Measurements from ENCODE around the gene IQGAP1. TPM values are rescaled to one million over a fixed set of nuclear protein-coding genes. Genes with fewer than 3 reads are reported as not detected.
"Not testable (repeated sequence)": the region's sequence is repeated elsewhere in the genome, so short reads cannot be mapped to it uniquely, and the experiment has no call there.

IQGAP1 gene
- polyA plus RNA-seq, 3 donors = 140 to 276 (median 207) TPM

DNA sequence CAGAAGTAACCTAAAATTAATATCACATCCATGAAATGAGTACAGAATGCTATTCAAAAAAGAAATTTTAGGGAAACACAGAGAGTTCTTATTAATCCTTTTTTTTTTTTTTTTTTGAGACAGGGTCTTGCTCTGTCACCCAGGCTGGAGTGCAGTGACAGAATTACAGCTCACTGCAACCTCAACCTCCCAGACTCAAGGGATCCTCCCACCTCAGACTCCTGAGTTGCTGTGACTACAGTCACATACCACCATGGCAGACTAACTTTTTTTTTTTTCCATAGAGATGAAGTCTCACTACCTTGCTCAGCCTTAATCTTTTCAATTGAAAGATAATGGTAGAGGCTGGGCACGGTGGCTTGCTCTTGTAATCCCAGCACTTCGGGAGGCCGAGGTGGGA is 135.3 kb downstream of the IQGAP1 start:
- Histone ChIP-seq H4K20me1 (ENCODE audit: insufficient read depth, low read length) (no peaks in the 10 kb centered on the region), H3K36me3 (replicated peaks in 1 of 2; ENCODE audit: control insufficient read depth in 1 of 2, insufficient read depth in 2 of 2, low read length in 2 of 2) (no peaks in the 10 kb centered on the region), H3K27ac (ENCODE audit: low read depth in 1 of 2, low read length in 2 of 2) (no peak overlapping the region), H3K4me1 (ENCODE audit: control insufficient read depth in 1 of 2, insufficient read depth in 2 of 2, low read length in 2 of 2) (no peaks in the 10 kb centered on the region), H2AFZ (ENCODE audit: insufficient read depth, low read depth, low read length, poor library complexity, severe bottlenecking) (no peak overlapping the region), H3K4me3 (replicated peaks in 1 of 3; ENCODE audit: low read depth in 2 of 3, low read length in 3 of 3) (no peak overlapping the region), H3K9ac (ENCODE audit: insufficient read depth, low read length, poor library complexity, severe bottlenecking) (no peak overlapping the region), H3K79me2 (ENCODE audit: insufficient read depth, low read length) (no peaks in the 10 kb centered on the region), H3K4me2 (replicated peaks; ENCODE audit: extremely low read depth, low read length, poor library complexity, severe bottlenecking) (no peak overlapping the region), H3K9me3 (replicated peaks in 1 of 2; ENCODE audit: control insufficient read depth in 1 of 2, insufficient read depth in 1 of 2, low read length in 2 of 2) (no peaks in the 10 kb centered on the region), H3K27me3 (ENCODE audit: control insufficient read depth in 2 of 2, insufficient read depth in 2 of 2, low read length in 2 of 2) (no peaks in the 10 kb centered on the region)
- DNase-seq = no peak
- Mint-ChIP-seq H3K4me1 (peaks cover 4% of the 10 kb centered on the region), H3K27ac (no peak overlapping the region), H3K4me3 (no peak overlapping the region), H3K27me3 (ENCODE audit: low read depth in 3 of 3) (peaks cover 3 to 7% (median 5%) of the 10 kb centered on the region in 3 donors), H3K9me3 (peaks cover 0 to 2% (median 0%) of the 10 kb centered on the region in 7 donors), H3K36me3 (peaks cover 0 to 1% of the 10 kb centered on the region in 2 donors)
- no CpG with 5 or more reads among the region's 3 CpGs for WGBS (ENCODE audit: insufficient coverage)
- TF ChIP-seq, protein P1, sequence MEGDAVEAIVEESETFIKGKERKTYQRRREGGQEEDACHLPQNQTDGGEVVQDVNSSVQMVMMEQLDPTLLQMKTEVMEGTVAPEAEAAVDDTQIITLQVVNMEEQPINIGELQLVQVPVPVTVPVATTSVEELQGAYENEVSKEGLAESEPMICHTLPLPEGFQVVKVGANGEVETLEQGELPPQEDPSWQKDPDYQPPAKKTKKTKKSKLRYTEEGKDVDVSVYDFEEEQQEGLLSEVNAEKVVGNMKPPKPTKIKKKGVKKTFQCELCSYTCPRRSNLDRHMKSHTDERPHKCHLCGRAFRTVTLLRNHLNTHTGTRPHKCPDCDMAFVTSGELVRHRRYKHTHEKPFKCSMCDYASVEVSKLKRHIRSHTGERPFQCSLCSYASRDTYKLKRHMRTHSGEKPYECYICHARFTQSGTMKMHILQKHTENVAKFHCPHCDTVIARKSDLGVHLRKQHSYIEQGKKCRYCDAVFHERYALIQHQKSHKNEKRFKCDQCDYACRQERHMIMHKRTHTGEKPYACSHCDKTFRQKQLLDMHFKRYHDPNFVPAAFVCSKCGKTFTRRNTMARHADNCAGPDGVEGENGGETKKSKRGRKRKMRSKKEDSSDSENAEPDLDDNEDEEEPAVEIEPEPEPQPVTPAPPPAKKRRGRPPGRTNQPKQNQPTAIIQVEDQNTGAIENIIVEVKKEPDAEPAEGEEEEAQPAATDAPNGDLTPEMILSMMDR (IDR thresholded peaks at IDR 0.05) = no peak
- intact Hi-C loops (cut with micrococcal nuclease) = no loop called here

DNA sequence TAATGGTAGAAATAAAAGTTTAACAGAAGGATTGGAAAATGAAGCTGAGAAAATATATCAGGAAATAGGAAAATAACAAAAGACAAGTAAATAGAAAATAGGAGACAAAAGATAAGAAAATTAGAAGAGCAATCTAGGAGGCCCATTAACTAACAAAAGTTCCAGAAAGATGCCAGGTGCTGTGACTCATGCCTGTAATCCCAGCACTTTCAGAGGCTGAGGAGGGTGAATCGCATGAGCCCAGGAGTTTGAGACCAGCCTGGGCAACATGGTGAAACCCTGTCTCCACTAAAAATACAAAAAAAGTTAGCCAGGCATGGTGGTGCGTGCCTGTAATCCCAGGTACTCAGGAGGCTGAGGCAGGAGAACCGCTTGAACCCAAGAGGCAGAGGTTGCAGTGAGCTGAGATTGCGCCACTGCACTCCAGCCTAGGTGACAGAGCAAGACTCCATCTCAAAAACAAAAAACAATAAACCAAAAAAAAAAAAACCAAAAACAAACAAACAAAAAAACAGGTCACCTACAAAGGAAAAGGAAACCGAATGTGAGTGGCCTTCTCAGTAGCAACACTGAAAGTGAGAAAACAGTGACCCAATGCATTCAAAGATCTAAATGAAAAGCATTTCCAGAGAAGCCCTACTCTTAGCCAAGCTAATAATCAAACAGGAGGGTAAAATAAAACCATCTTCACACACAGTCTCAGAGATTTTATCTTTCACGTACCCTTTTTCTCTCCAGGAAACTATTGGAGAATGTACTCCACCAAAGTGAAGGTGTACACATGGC is 136.2 kb downstream of the IQGAP1 start:
- not testable (repeated sequence) for H3K4me3 ChIP-seq (replicated peaks in 1 of 3; ENCODE audit: low read depth in 2 of 3, low read length in 3 of 3)

More for the DNA sequence above, 136.2 kb downstream of the IQGAP1 start:
- H3K36me3 Mint-ChIP-seq; H3K4me1 Mint-ChIP-seq; H3K4me2 ChIP-seq (replicated peaks; ENCODE audit: extremely low read depth, low read length, poor library complexity, severe bottlenecking); H3K27ac ChIP-seq (ENCODE audit: low read depth in 1 of 2, low read length in 2 of 2); H2AFZ ChIP-seq (ENCODE audit: insufficient read depth, low read depth, low read length, poor library complexity, severe bottlenecking); H3K79me2 ChIP-seq (ENCODE audit: insufficient read depth, low read length); H3K27me3 Mint-ChIP-seq (ENCODE audit: low read depth in 3 of 3); H3K27ac Mint-ChIP-seq; H3K4me1 ChIP-seq (ENCODE audit: control insufficient read depth in 1 of 2, insufficient read depth in 2 of 2, low read length in 2 of 2); H3K4me3 Mint-ChIP-seq; H3K9ac ChIP-seq (ENCODE audit: insufficient read depth, low read length, poor library complexity, severe bottlenecking); intact Hi-C loops (cut with micrococcal nuclease); H3K9me3 Mint-ChIP-seq; H4K20me1 ChIP-seq (ENCODE audit: insufficient read depth, low read length); H3K27me3 ChIP-seq (ENCODE audit: control insufficient read depth in 2 of 2, insufficient read depth in 2 of 2, low read length in 2 of 2); H3K9me3 ChIP-seq (replicated peaks in 1 of 2; ENCODE audit: control insufficient read depth in 1 of 2, insufficient read depth in 1 of 2, low read length in 2 of 2); DNase-seq; H3K36me3 ChIP-seq (replicated peaks in 1 of 2; ENCODE audit: control insufficient read depth in 1 of 2, insufficient read depth in 2 of 2, low read length in 2 of 2): not testable (repeated sequence)
- WGBS (ENCODE audit: insufficient coverage) = 100% methylated on average over 3 of the region's 6 CpGs
